Peyer's patch (tissue), 4 donors: ENCODE results near the gene BHLHE41.

Experiments
- POLR2A ChIP-seq, 2 donors: fragments of 450-650 bp; IDR thresholded peaks; one replicate each; pipeline ENCODE4 v1.5.1; 2017; ENCODE audit warnings: antibody characterized with exemption in 2 of 2, mild to moderate bottlenecking in 2 of 2, moderate library complexity in 2 of 2
- TF ChIP-seq, protein P1 (sequence below), 6 experiments: fragments of 450-650 bp in 4 of 6; fragments of 200-600 bp in 2 of 6; sonication (generic) in 1 of 6; IDR thresholded peaks; one replicate each; pipeline ENCODE4 v1.5.1; 2017 to 2019; ENCODE audit warnings: antibody characterized with exemption in 6 of 6, mild to moderate bottlenecking in 3 of 6, moderate library complexity in 1 of 6

- TF ChIP-seq POLR2A (IDR thresholded peaks at IDR 0.05), result no peak
- TF ChIP-seq, protein P1, sequence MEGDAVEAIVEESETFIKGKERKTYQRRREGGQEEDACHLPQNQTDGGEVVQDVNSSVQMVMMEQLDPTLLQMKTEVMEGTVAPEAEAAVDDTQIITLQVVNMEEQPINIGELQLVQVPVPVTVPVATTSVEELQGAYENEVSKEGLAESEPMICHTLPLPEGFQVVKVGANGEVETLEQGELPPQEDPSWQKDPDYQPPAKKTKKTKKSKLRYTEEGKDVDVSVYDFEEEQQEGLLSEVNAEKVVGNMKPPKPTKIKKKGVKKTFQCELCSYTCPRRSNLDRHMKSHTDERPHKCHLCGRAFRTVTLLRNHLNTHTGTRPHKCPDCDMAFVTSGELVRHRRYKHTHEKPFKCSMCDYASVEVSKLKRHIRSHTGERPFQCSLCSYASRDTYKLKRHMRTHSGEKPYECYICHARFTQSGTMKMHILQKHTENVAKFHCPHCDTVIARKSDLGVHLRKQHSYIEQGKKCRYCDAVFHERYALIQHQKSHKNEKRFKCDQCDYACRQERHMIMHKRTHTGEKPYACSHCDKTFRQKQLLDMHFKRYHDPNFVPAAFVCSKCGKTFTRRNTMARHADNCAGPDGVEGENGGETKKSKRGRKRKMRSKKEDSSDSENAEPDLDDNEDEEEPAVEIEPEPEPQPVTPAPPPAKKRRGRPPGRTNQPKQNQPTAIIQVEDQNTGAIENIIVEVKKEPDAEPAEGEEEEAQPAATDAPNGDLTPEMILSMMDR (IDR thresholded peaks at IDR 0.05), result no peak
Observed at GRCh38 chr12:26101350-26101734, 23.5 kb downstream of the BHLHE41 start.
